IMR-90 (cell line): ENCODE data around the gene GPN1. TPM values are rescaled to one million over a fixed set of nuclear protein-coding genes. Genes with fewer than 3 reads are reported as not detected.

ENCODE experiments used
- ATAC-seq: fragments of 200-7000 bp; cut with Tn5 transposase; 2 replicates; pipeline ENCODE4 v1.9.1; 2020; ENCODE audit warnings: low read depth, mild to moderate bottlenecking, moderate library complexity
- BruUV-seq: library from RNA; stranded (reverse); fragments of 400-500 nt; replicated peaks from 2 replicates; lab custom pipeline; 2021; lab: Mats Ljungman, UMichigan
- CTCF ChIA-PET: fragments of 300-600 bp; formaldehyde crosslinking; extraction: SDS; loops from one replicate; lab custom pipeline; 2021; ENCODE audit warnings: antibody characterized with exemption; lab: Yijun Ruan, JAX
- POLR2A ChIA-PET: fragments of 300-600 bp; sonication (Branson Sonifier 250); formaldehyde crosslinking; loops from one replicate; lab custom pipeline; 2022; ENCODE audit warnings: antibody characterized with exemption; ENCODE audit not compliant: unreplicated experiment; lab: Charles Lee
- DNase-seq: peaks from one replicate; pipeline ENCODE4 v3.0.0; 2013
- H2AFZ ChIP-seq: replicated peaks from 2 replicates; pipeline ENCODE3; 2013; ENCODE audit warnings: low read length, mild to moderate bottlenecking; ENCODE audit not compliant: poor library complexity
- H2AK5ac ChIP-seq: 2 replicates; pipeline ENCODE4 v1.6.1; 2013; ENCODE audit warnings: low read depth, low read length, inconsistent platforms
- H2AK9ac ChIP-seq: replicated peaks from 2 replicates; pipeline ENCODE3; 2013; ENCODE audit warnings: mild to moderate bottlenecking, low read depth, low read length, moderate library complexity; ENCODE audit not compliant: poor library complexity
- H2BK120ac ChIP-seq: 2 replicates; pipeline ENCODE4 v1.6.1; 2013; ENCODE audit warnings: low read depth, low read length, inconsistent platforms
- H2BK15ac ChIP-seq: 3 replicates; pipeline ENCODE4 v1.6.1; 2013; ENCODE audit warnings: low read depth, low read length, inconsistent platforms
- H2BK20ac ChIP-seq: 2 replicates; pipeline ENCODE4 v1.6.1; 2013; ENCODE audit warnings: low read depth, mild to moderate bottlenecking, inconsistent platforms, low read length, moderate library complexity
- H2BK5ac ChIP-seq: 2 replicates; pipeline ENCODE4 v1.6.1; 2013; ENCODE audit warnings: mild to moderate bottlenecking, low read depth, low read length, inconsistent platforms; ENCODE audit not compliant: poor library complexity, severe bottlenecking
- H3K14ac ChIP-seq: replicated peaks from 2 replicates; pipeline ENCODE4 v1.6.1; 2013; ENCODE audit warnings: low read depth, low read length, inconsistent platforms
- H3K18ac ChIP-seq: 2 replicates; pipeline ENCODE4 v1.6.1; 2013; ENCODE audit warnings: low read depth, low read length, control low read depth
- H3K23ac ChIP-seq: 2 replicates; pipeline ENCODE4 v1.6.1; 2013; ENCODE audit warnings: low read depth, low read length, inconsistent platforms
- H3K27ac ChIP-seq: 2 replicates; pipeline ENCODE4 v1.5.1; 2013; ENCODE audit warnings: mild to moderate bottlenecking, control low read depth, low read length; ENCODE audit not compliant: insufficient read depth
- H3K27me3 ChIP-seq: 2 replicates; pipeline ENCODE4 v1.6.1; 2013; ENCODE audit warnings: low read length; ENCODE audit not compliant: control insufficient read depth, insufficient read depth
- H3K36me3 ChIP-seq: 2 replicates; pipeline ENCODE4 v1.6.1; 2013; ENCODE audit warnings: low read length, mixed read lengths; ENCODE audit not compliant: control insufficient read depth, insufficient read depth
- H3K4ac ChIP-seq: 2 replicates; pipeline ENCODE4 v1.6.1; 2013; ENCODE audit warnings: low read depth, low read length, inconsistent platforms
- H3K4me1 ChIP-seq: 2 replicates; pipeline ENCODE4 v1.6.1; 2013; ENCODE audit warnings: low read length, mixed read lengths; ENCODE audit not compliant: control insufficient read depth, insufficient read depth
- H3K4me2 ChIP-seq: 2 replicates; pipeline ENCODE4 v1.6.1; 2013; ENCODE audit warnings: low read depth, mild to moderate bottlenecking, control low read depth, low read length, moderate library complexity
- H3K4me3 ChIP-seq: 2 replicates; pipeline ENCODE4 v1.5.1; 2013; ENCODE audit warnings: low read depth, mild to moderate bottlenecking, control low read depth, low read length, moderate library complexity; ENCODE audit not compliant: insufficient read depth
- H3K56ac ChIP-seq: 2 replicates; pipeline ENCODE4 v1.6.1; 2013; ENCODE audit warnings: low read length, inconsistent platforms; ENCODE audit not compliant: insufficient read depth; ENCODE audit errors: extremely low read depth
- H3K79me1 ChIP-seq, 2 experiments: 2 replicates each; pipeline ENCODE4 v1.6.1; 2013; ENCODE audit warnings: low read length in 2 of 2, inconsistent platforms in 1 of 2, low read depth in 1 of 2
- H3K9ac ChIP-seq: 2 replicates; pipeline ENCODE4 v1.6.1; 2013; ENCODE audit warnings: low read depth, low read length, control low read depth
- H3K9me1 ChIP-seq: 2 replicates; pipeline ENCODE4 v1.6.1; 2013; ENCODE audit warnings: low read length, inconsistent platforms; ENCODE audit not compliant: insufficient read depth
- H3K9me3 ChIP-seq: 2 replicates; pipeline ENCODE4 v1.6.1; 2013; ENCODE audit warnings: low read length; ENCODE audit not compliant: control insufficient read depth, insufficient read depth
- H4K20me1 ChIP-seq: 2 replicates; pipeline ENCODE4 v1.6.1; 2013; ENCODE audit warnings: low read length, inconsistent platforms; ENCODE audit not compliant: insufficient read depth
- H4K5ac ChIP-seq: 2 replicates; pipeline ENCODE4 v1.6.1; 2013; ENCODE audit warnings: mild to moderate bottlenecking, low read depth, low read length, control low read depth
- H4K8ac ChIP-seq, 2 experiments: 2 replicates each; pipeline ENCODE4 v1.6.1; 2013; ENCODE audit warnings: low read depth in 2 of 2, low read length in 2 of 2, control low read depth in 1 of 2, inconsistent platforms in 1 of 2
- H4K91ac ChIP-seq: 2 replicates; pipeline ENCODE4 v1.6.1; 2013; ENCODE audit warnings: low read depth, low read length, inconsistent platforms; ENCODE audit not compliant: insufficient read depth
- BHLHE40 ChIP-seq: fragments of 150-350 bp; IDR thresholded peaks from 2 replicates; pipeline ENCODE4 v1.6.1; 2016; ENCODE audit warnings: mild to moderate bottlenecking, low read depth, low read length
- CEBPB ChIP-seq: IDR thresholded peaks from 2 replicates; pipeline ENCODE4 v1.6.1; 2012; ENCODE audit warnings: low read depth, low read length, improper control_type of control experiment
- CHD1 ChIP-seq: IDR thresholded peaks from 2 replicates; pipeline ENCODE4 v1.6.1; 2012; ENCODE audit warnings: low read depth, low read length, improper control_type of control experiment
- CTCF ChIP-seq: conservative IDR thresholded peaks from 2 replicates; pipeline ENCODE4 v1.5.1; 2012; ENCODE audit warnings: mild to moderate bottlenecking, low read depth, low read length, improper control_type of control experiment
- FOS ChIP-seq: fragments of 150-350 bp; IDR thresholded peaks from 2 replicates; pipeline ENCODE4 v1.6.1; 2016; ENCODE audit warnings: low read depth, low read length
- MAFK ChIP-seq: IDR thresholded peaks from 2 replicates; pipeline ENCODE4 v1.6.1; 2012; ENCODE audit warnings: low read depth, low read length, improper control_type of control experiment
- MAZ ChIP-seq: IDR thresholded peaks from 2 replicates; pipeline ENCODE4 v1.6.1; 2012; ENCODE audit warnings: low read depth, mild to moderate bottlenecking, low read length, improper control_type of control experiment, moderate library complexity, borderline replicate concordance
- MXI1 ChIP-seq: IDR thresholded peaks from 2 replicates; pipeline ENCODE4 v1.6.1; 2012; ENCODE audit warnings: low read depth, mild to moderate bottlenecking, low read length, moderate library complexity, borderline replicate concordance
- NFE2L2 ChIP-seq: fragments of 150-350 bp; IDR thresholded peaks from 2 replicates; pipeline ENCODE4 v1.6.1; 2016; ENCODE audit warnings: low read depth, mild to moderate bottlenecking, low read length
- POLR2A ChIP-seq: IDR thresholded peaks from 2 replicates; pipeline ENCODE4 v1.6.1; 2012; ENCODE audit warnings: mild to moderate bottlenecking, low read depth, low read length
- RAD21 ChIP-seq: IDR thresholded peaks from 2 replicates; pipeline ENCODE4 v1.6.1; 2012; ENCODE audit warnings: low read length, improper control_type of control experiment
- RCOR1 ChIP-seq: IDR thresholded peaks from 2 replicates; pipeline ENCODE4 v1.6.1; 2012; ENCODE audit warnings: mild to moderate bottlenecking, low read length, improper control_type of control experiment; ENCODE audit not compliant: insufficient replicate concordance
- RFX5 ChIP-seq: IDR thresholded peaks from 2 replicates; pipeline ENCODE4 v1.8.0; 2012; ENCODE audit warnings: low read depth, mild to moderate bottlenecking, low read length, moderate library complexity
- SMC3 ChIP-seq: fragments of 150-350 bp; IDR thresholded peaks from 2 replicates; pipeline ENCODE4 v1.6.1; 2016; ENCODE audit warnings: low read depth, mild to moderate bottlenecking, antibody characterized with exemption, low read length, moderate library complexity
- USF2 ChIP-seq: fragments of 150-350 bp; IDR thresholded peaks from 2 replicates; pipeline ENCODE4 v1.6.1; 2017; ENCODE audit warnings: mild to moderate bottlenecking, antibody characterized with exemption, low read length, low read depth
- WGBS, 2 experiments: methylation state at CpG; one replicate each; pipeline versions ENCODE4 v1.1.5 to v1.1.7; 2013; ENCODE audit warnings: missing lambda C conversion rate in 2 of 2; ENCODE audit not compliant: insufficient read length in 1 of 2; ENCODE audit errors: extremely low coverage in 2 of 2; 5-methylcytosine and 5-hydroxymethylcytosine counted together
- dilution Hi-C: fragments of 300-500 bp; cut with HindIII; formaldehyde crosslinking; loops from one replicate; pipeline ENCODE4 v1.14.3; 2018; ENCODE audit warnings: low sequenced_read_pairs; ENCODE audit not compliant: unreplicated experiment
- in situ Hi-C: fragments of 300-500 bp; cut with MboI; formaldehyde crosslinking; loops from 3 replicates; pipeline ENCODE4 v1.14.3; 2019; ENCODE audit warnings: low sequenced_read_pairs, inconsistent platforms, mixed read lengths
- intact Hi-C: fragments of 100-400 bp; cut with micrococcal nuclease; formaldehyde crosslinking; loops from 2 replicates; pipeline ENCODE4 v1.10.0; 2022
- polyA plus RNA-seq, 3 experiments: library from polyadenylated mRNA; depleted of rRNA; stranded (reverse); fragments of >200 nt; gene quantifications; 2 replicates each; pipeline ENCODE4 v1.2.3, GENCODE V29; 2012; ENCODE audit warnings: low replicate concordance in 1 of 3
- total RNA-seq: library from RNA; depleted of rRNA; stranded (reverse); fragments of >200 nt; gene quantifications from 2 replicates; pipeline ENCODE4 v1.2.3, GENCODE V29; 2012
- TF ChIP-seq, protein P1 (sequence below): fragments of 150-350 bp; IDR thresholded peaks from 2 replicates; pipeline ENCODE4 v1.6.1; 2016; ENCODE audit warnings: low read depth, mild to moderate bottlenecking, low read length, moderate library complexity, borderline replicate concordance

GPN1 gene
- total and polyA plus RNA-seq, 2 of the 4 experiments (the other 2 are of a cell fraction), result 37.8 to 63.8 TPM

- Histone ChIP-seq H2BK15ac (no peak overlapping the region), H2AK5ac (no peak overlapping the region), H3K9ac (no peak overlapping the region), H3K9me1 (peaks cover 8% of the 10 kb centered on the region), H3K27me3 (no peaks in the 10 kb centered on the region), H3K79me1 (no peaks in the 10 kb centered on the region), H2BK20ac (no peak overlapping the region), H3K9me3 (no peaks in the 10 kb centered on the region), H3K36me3 (peaks cover 26% of the 10 kb centered on the region), H4K20me1 (no peaks in the 10 kb centered on the region), H3K4me1 (peaks cover 10% of the 10 kb centered on the region), H3K14ac (no peak overlapping the region), H3K4me3 (no peak overlapping the region), H2BK120ac (no peak overlapping the region), H4K8ac (no peak overlapping the region), H2AFZ (no peak overlapping the region), H3K56ac (no peak overlapping the region), H2BK5ac (no peak overlapping the region), H3K18ac (no peak overlapping the region), H2AK9ac (no peak overlapping the region), H3K4ac (no peak overlapping the region), H3K23ac (no peak overlapping the region), H4K91ac (no peak overlapping the region), H3K4me2 (no peak overlapping the region), H3K27ac (no peak overlapping the region), H4K5ac (no peak overlapping the region)
- in situ Hi-C loops (no loop called here), intact Hi-C loops (loop anchor here (5.0 kb wide), 1 partner anchor 273 kb away; the partner anchor contains the start of gene PPM1G), dilution Hi-C loops (no loop called here)
- TF ChIP-seq CTCF (no peak), BHLHE40 (no peak), CEBPB (no peak), MXI1 (no peak), MAZ (no peak), RAD21 (no peak), RFX5 (no peak), RCOR1 (no peak), MAFK (no peak), NFE2L2 (no peak), POLR2A (no peak), CHD1 (no peak), SMC3 (no peak), FOS (no peak), USF2 (no peak)
- TF ChIP-seq, protein P1, sequence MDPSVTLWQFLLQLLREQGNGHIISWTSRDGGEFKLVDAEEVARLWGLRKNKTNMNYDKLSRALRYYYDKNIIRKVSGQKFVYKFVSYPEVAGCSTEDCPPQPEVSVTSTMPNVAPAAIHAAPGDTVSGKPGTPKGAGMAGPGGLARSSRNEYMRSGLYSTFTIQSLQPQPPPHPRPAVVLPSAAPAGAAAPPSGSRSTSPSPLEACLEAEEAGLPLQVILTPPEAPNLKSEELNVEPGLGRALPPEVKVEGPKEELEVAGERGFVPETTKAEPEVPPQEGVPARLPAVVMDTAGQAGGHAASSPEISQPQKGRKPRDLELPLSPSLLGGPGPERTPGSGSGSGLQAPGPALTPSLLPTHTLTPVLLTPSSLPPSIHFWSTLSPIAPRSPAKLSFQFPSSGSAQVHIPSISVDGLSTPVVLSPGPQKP, result no peak
- BruUV-seq, result no TSS peak
- ChIA-PET POLR2A (interaction anchor here (0.7 kb wide), 1 partner anchor 13 kb away, joined by 12 read pairs; no protein-coding TSS in a partner anchor), CTCF (no interaction called here)
- WGBS, 2 experiments, result no CpG with 5 or more reads among the region's 2 CpGs
- ATAC-seq (no peak), DNase-seq (no peak)
Measured at GRCh38 chr2:27680571-27680970, 51.7 kb downstream of the GPN1 start.
